Fibroblast of lung (primary cell): ENCODE measurements around the gene LOXL3.

Source experiments
- CTCF ChIP-seq, 2 donors: IDR thresholded peaks in 1 of 2; conservative IDR thresholded peaks in 1 of 2; 1 replicate in 1 of 2; 2 replicates in 1 of 2; pipeline ENCODE4 v1.5.1; 2011 to 2012; ENCODE audit warnings: low read length in 2 of 2, control low read depth in 1 of 2, inconsistent platforms in 1 of 2, low read depth in 1 of 2, mild to moderate bottlenecking in 1 of 2
- EZH2 ChIP-seq: IDR thresholded peaks from 2 replicates; pipeline ENCODE4 v1.5.1; 2012; ENCODE audit warnings: low read length, control low read depth, mild to moderate bottlenecking; ENCODE audit errors: missing control alignments

- TF ChIP-seq CTCF (conservative IDR thresholded peaks at IDR 0.05 in 1 of 2, IDR thresholded peaks at IDR 0.05 in 1 of 2; ENCODE audit: low read depth in 1 of 2, low read length in 2 of 2) (no peak), EZH2 (no peak)
These were observed 53.7 kb downstream of the LOXL3 start for GRCh38 chr2:74499940-74500577.
